Breast epithelium (tissue), 4 donors: Measurements from ENCODE around the gene ITGAX. TPM values are rescaled to one million over a fixed set of nuclear protein-coding genes. Genes with fewer than 3 reads are reported as not detected.

ENCODE experiments used
- DNase-seq, 2 donors: peaks; one replicate each; pipeline ENCODE4 v3.0.0-alpha.2; 2019; ENCODE audit warnings: low spot score in 2 of 2
- H3K27ac ChIP-seq, 2 donors: fragments of 200-600 bp; sonication (generic) in 1 of 2; one replicate each; pipeline ENCODE4 v1.5.1; 2016 to 2019; ENCODE audit warnings: mild to moderate bottlenecking in 1 of 2
- H3K27me3 ChIP-seq, 2 donors: fragments of 200-600 bp; sonication (generic) in 1 of 2; one replicate each; pipeline versions ENCODE4 v1.5.1 to v1.6.0; 2017 to 2019; ENCODE audit warnings: control low read depth in 1 of 2, mild to moderate bottlenecking in 1 of 2
- H3K36me3 ChIP-seq: fragments of 200-600 bp; one replicate; pipeline ENCODE4 v1.5.1; 2019
- H3K4me1 ChIP-seq, 2 donors: fragments of 200-600 bp; sonication (generic); one replicate each; pipeline ENCODE4 v1.5.1; 2016 to 2019; ENCODE audit warnings: control low read depth in 1 of 2
- H3K4me3 ChIP-seq, 3 donors: fragments of 200-600 bp; sonication (generic); 1 replicate in 2 of 3; 2 replicates in 1 of 3; pipeline ENCODE4 v1.5.1; 2016 to 2019; ENCODE audit warnings: mild to moderate bottlenecking in 3 of 3, moderate library complexity in 2 of 3
- H3K9me3 ChIP-seq, 2 donors: fragments of 200-600 bp; sonication (generic) in 1 of 2; one replicate each; pipeline ENCODE4 v1.5.1; 2016 to 2019; ENCODE audit warnings: control low read depth in 1 of 2
- CTCF ChIP-seq, 3 donors: fragments of 450-650 bp; IDR thresholded peaks; one replicate each; pipeline ENCODE4 v1.5.1; 2016 to 2017; ENCODE audit warnings: antibody characterized with exemption in 3 of 3, mild to moderate bottlenecking in 3 of 3, moderate library complexity in 3 of 3
- POLR2A ChIP-seq: fragments of 450-650 bp; IDR thresholded peaks from one replicate; pipeline ENCODE4 v1.6.1; 2016; ENCODE audit warnings: antibody characterized with exemption, mild to moderate bottlenecking, moderate library complexity
- POLR2AphosphoS5 ChIP-seq, 3 donors: sonication (generic); formaldehyde crosslinking; IDR thresholded peaks; one replicate each; pipeline ENCODE4 v1.6.1; 2017; ENCODE audit warnings: antibody characterized with exemption in 3 of 3
- intact Hi-C: fragments of 100-400 bp; cut with DNase I; formaldehyde crosslinking; loops from one replicate; pipeline ENCODE4 v1.15.1; 2023; ENCODE audit warnings: low total_unique reads
- total RNA-seq, 3 donors: library from RNA; depleted of rRNA; stranded (reverse); fragments of >200 nt; gene quantifications; one replicate each; pipeline ENCODE4 v1.1.0, GENCODE V29; 2016

The ITGAX gene
- total RNA-seq, 3 donors from 2014 or later: 3.6 to 16.8 (median 5.1) TPM

GRCh38 chr16:31428638-31429247, 73.8 kb downstream of the ITGAX start:
- intact Hi-C loops: no loop called here
- H3K36me3 ChIP-seq: no peaks in the 10 kb centered on the region
- H3K9me3 ChIP-seq: no peaks in the 10 kb centered on the region
- no peak overlapping the region for H3K4me3 ChIP-seq
- TF ChIP-seq CTCF (IDR thresholded peaks at IDR 0.05): no peak
- TF ChIP-seq POLR2A: no peak
- TF ChIP-seq POLR2AphosphoS5 (IDR thresholded peaks at IDR 0.05): no peak
- H3K27me3 ChIP-seq: no peaks in the 10 kb centered on the region
- H3K4me1 ChIP-seq: no peaks in the 10 kb centered on the region
- DNase-seq: no peak
- H3K27ac ChIP-seq: no peak overlapping the region

- Histone ChIP-seq H3K4me1 (no peaks in the 10 kb centered on the region), H3K9me3 (no peaks in the 10 kb centered on the region), H3K27ac (no peak overlapping the region), H3K27me3 (no peaks in the 10 kb centered on the region), H3K36me3 (no peaks in the 10 kb centered on the region), H3K4me3 (no peak overlapping the region)
- intact Hi-C loops: no loop called here
- TF ChIP-seq POLR2AphosphoS5 (IDR thresholded peaks at IDR 0.05): no peak
- TF ChIP-seq POLR2A: no peak
- TF ChIP-seq CTCF (IDR thresholded peaks at IDR 0.05): no peak
- DNase-seq: no peak
Measured at GRCh38 chr16:31429314-31429713, 74.3 kb downstream of the ITGAX start.

GRCh38 chr16:31429796-31430195, 74.8 kb downstream of the ITGAX start:
- H3K27me3 ChIP-seq: no peaks in the 10 kb centered on the region
- TF ChIP-seq CTCF (IDR thresholded peaks at IDR 0.05) (no peak), POLR2AphosphoS5 (IDR thresholded peaks at IDR 0.05) (no peak), POLR2A (no peak)
- no peak overlapping the region for H3K27ac ChIP-seq
- no peaks in the 10 kb centered on the region for H3K4me1 ChIP-seq
- no peak for DNase-seq
- no peaks in the 10 kb centered on the region for H3K9me3 ChIP-seq
- intact Hi-C loops: no loop called here
- H3K36me3 ChIP-seq: no peaks in the 10 kb centered on the region
- H3K4me3 ChIP-seq: no peak overlapping the region

- no peaks in the 10 kb centered on the region for H3K27me3 ChIP-seq
- no peaks in the 10 kb centered on the region for H3K36me3 ChIP-seq
- H3K27ac ChIP-seq: no peak overlapping the region
- no peaks in the 10 kb centered on the region for H3K4me1 ChIP-seq
- H3K9me3 ChIP-seq: no peaks in the 10 kb centered on the region
- intact Hi-C loops: no loop called here
- no peak for DNase-seq
- no peak overlapping the region for H3K4me3 ChIP-seq
- TF ChIP-seq POLR2A (no peak), CTCF (IDR thresholded peaks at IDR 0.05) (no peak), POLR2AphosphoS5 (IDR thresholded peaks at IDR 0.05) (no peak)
Measured at GRCh38 chr16:31430380-31431052, 75.5 kb downstream of the ITGAX start.

Other genes with a start within 250 kb of the ITGAX start
- gene BCKDK, start 246.8 kb upstream of the ITGAX start, total RNA-seq: 10 to 100 TPM; 31.8 to 33.6 (median 33.5) TPM
- 10 to 100 TPM; 53.6 to 85.0 (median 67.8) TPM for gene KAT8, start 237.5 kb upstream of the ITGAX start, total RNA-seq
- gene PRSS8, start 219.4 kb upstream of the ITGAX start, total RNA-seq: 10 to 100 TPM in 2 of 3 donors, not detected in 1; 23.6 to 54.4 TPM
- 1 to 10 TPM in 2 of 3 donors, under 1 TPM in 1; 0.98 to 8.3 (median 2.0) TPM for gene PRSS36, start 205.1 kb upstream of the ITGAX start, total RNA-seq
- 10 to 100 TPM; 59.0 to 78.3 (median 73.9) TPM for gene FUS, start 175.0 kb upstream of the ITGAX start, total RNA-seq
- 10 to 100 TPM; 32.9 to 50.2 (median 35.7) TPM for gene PYCARD, start 152.4 kb upstream of the ITGAX start, total RNA-seq
- gene TRIM72, start 141.1 kb upstream of the ITGAX start, total RNA-seq: under 1 TPM in 2 of 3 donors, not detected in 1; under 0.01 TPM
- not detected for gene PYDC1, start 138.0 kb upstream of the ITGAX start, total RNA-seq
- 10 to 100 TPM in 1 of 3 donors, 1 to 10 TPM in 2; 5.2 to 23.5 (median 8.0) TPM for gene ITGAM, start 95.2 kb upstream of the ITGAX start, total RNA-seq
- gene ITGAD, start 38.2 kb downstream of the ITGAX start, total RNA-seq: under 1 TPM in 2 of 3 donors, not detected in 1; 0.16 to 0.44 TPM
- not detected for gene COX6A2, start 73.2 kb downstream of the ITGAX start, total RNA-seq
- 1 to 10 TPM; 1.9 to 3.6 (median 3.1) TPM for gene ZNF843, start 87.6 kb downstream of the ITGAX start, total RNA-seq
- 1 to 10 TPM; 5.3 to 7.2 (median 6.9) TPM for gene ARMC5, start 104.3 kb downstream of the ITGAX start, total RNA-seq
- 10 to 100 TPM; 17.4 to 31.8 (median 30.1) TPM for gene TGFB1I1, start 117.0 kb downstream of the ITGAX start, total RNA-seq
- gene SLC5A2, start 127.9 kb downstream of the ITGAX start, total RNA-seq: under 1 TPM in 2 of 3 donors, not detected in 1; 0.44 to 0.98 TPM
- 10 to 100 TPM; 44.2 to 75.4 (median 68.2) TPM for gene RUSF1, start 153.2 kb downstream of the ITGAX start, total RNA-seq
- not detected for gene AHSP, start 172.7 kb downstream of the ITGAX start, total RNA-seq